NCI-H2029 treated with DMSO at 0.1 percent for 48 hours (cell line): ENCODE results near the gene ZNF750.

Experiments used
- DNase-seq: peaks from one replicate; lab custom pipeline; 2025; lab: John Stamatoyannopoulos, UW

The ZNF750 gene

GRCh38 chr17:82812058-82812457, 27.8 kb downstream of the ZNF750 start:
- no peak for DNase-seq

GRCh38 chr17:82810644-82811430, 29.0 kb downstream of the ZNF750 start:
- no peak for DNase-seq

- DNase-seq = no peak
These were observed 30.6 kb downstream of the ZNF750 start for GRCh38 chr17:82808921-82809905.

GRCh38 chr17:82808006-82808405, 31.8 kb downstream of the ZNF750 start:
- no peak for DNase-seq

- no peak for DNase-seq
These were observed 32.3 kb downstream of the ZNF750 start for GRCh38 chr17:82807562-82807961.

- DNase-seq = no peak
These were observed 32.7 kb downstream of the ZNF750 start for GRCh38 chr17:82807101-82807500.

GRCh38 chr17:82806645-82807044, 33.2 kb downstream of the ZNF750 start:
- no peak for DNase-seq

- no peak for DNase-seq
These were observed 34.0 kb downstream of the ZNF750 start for GRCh38 chr17:82805823-82806222.

- DNase-seq = no peak
These were observed 34.6 kb downstream of the ZNF750 start for GRCh38 chr17:82805254-82805653.

- DNase-seq = no peak
These were observed 35.2 kb downstream of the ZNF750 start for GRCh38 chr17:82804442-82805191.

GRCh38 chr17:82803606-82804005, 36.2 kb downstream of the ZNF750 start:
- DNase-seq = no peak

- no peak for DNase-seq
These were observed 36.6 kb downstream of the ZNF750 start for GRCh38 chr17:82803185-82803584.

- no peak for DNase-seq
These were observed 37.6 kb downstream of the ZNF750 start for GRCh38 chr17:82802075-82802780.

- no peak for DNase-seq
These were observed 38.3 kb downstream of the ZNF750 start for GRCh38 chr17:82801377-82801970.

GRCh38 chr17:82800885-82801284, 38.9 kb downstream of the ZNF750 start:
- DNase-seq = no peak

GRCh38 chr17:82799591-82799990, 40.2 kb downstream of the ZNF750 start:
- DNase-seq = no peak

- DNase-seq = no peak
These were observed 41.1 kb downstream of the ZNF750 start for GRCh38 chr17:82798752-82799151.

- no peak for DNase-seq
These were observed 42.8 kb downstream of the ZNF750 start for GRCh38 chr17:82797061-82797460.

- DNase-seq = no peak
These were observed 44.2 kb downstream of the ZNF750 start for GRCh38 chr17:82795615-82796014.

- no peak for DNase-seq
These were observed 44.9 kb downstream of the ZNF750 start for GRCh38 chr17:82794781-82795482.
